CD4-positive, alpha-beta T cell treated with Interferon alpha-2 for 1 hour (primary cell): ENCODE data around the gene VTA1.
"Not testable (repeated sequence)": the region's sequence is repeated elsewhere in the genome, so short reads cannot be mapped to it uniquely, and the experiment has no call there.

Experiments used
- DNase-seq, 2 donors: peaks; one replicate each; pipeline ENCODE4 v3.0.0-alpha.2; 2020 to 2022

VTA1 gene

DNA sequence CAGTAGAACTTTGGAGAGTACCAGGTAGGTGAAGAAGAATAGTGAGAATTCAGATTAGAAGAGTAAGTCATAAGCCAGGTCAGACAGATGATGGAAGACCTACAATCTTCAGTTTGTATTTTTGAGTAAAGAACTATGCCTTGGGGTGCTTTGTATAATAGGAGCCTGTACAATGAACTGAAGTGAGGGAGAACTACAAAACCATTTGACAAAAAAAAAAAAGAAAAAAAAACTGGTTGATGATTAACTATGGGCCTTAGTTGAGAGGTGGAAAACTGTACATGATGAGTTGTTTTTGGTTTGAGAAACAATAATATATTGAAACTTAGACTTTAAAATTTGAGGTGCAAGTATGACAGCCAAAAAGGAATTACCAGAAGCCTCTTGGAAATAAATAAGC lies 25.7 kb downstream of the VTA1 start:
- DNase-seq = no peak

GRCh38 chr6:142173980-142174379 lies 26.9 kb downstream of the VTA1 start:
- no peak for DNase-seq

GRCh38 chr6:142174703-142175102 lies 27.6 kb downstream of the VTA1 start:
- no peak for DNase-seq

DNA sequence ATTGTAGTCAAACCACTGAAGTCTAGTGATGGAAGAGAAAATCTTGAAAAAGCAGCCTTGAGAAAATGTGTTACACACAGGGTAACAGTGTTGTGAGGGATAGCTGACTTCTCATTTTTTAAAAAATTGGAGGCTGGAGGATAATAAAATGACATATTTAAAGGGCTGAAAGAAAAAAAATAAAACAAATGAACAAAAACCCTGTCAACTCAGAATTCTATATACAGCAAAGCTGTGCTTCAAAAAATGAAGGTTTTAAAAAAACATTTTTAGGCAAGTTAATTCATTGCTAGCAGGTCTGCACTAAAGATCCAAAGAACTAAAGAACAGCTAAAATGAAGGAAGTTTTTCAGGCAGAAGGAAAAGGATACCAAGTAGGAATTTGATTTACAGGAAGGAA lies 31.1 kb downstream of the VTA1 start:
- DNase-seq = no peak

- no peak for DNase-seq
Observed at GRCh38 chr6:142182004-142182403, 34.9 kb downstream of the VTA1 start.

GRCh38 chr6:142183351-142183750 lies 36.3 kb downstream of the VTA1 start:
- no peak for DNase-seq

GRCh38 chr6:142184307-142184706 lies 37.2 kb downstream of the VTA1 start:
- no peak for DNase-seq

DNA sequence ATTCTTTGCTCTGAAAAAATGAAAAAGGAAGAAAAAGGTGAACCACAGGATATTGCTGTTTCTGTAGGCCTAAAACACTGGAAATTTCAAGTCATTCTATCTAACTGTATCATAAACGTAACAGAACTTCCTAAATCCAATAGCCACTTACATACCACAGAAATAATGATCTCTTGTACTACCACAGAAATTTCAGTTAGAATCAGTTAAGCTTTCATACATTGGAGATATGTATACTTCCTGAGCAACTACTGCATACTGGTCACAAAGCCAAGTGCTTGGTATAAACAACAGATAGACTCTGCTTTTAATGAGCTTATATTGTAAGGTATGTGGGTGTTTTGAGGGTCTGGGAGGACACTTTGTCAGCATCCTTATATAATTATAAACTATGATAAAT lies 38.6 kb downstream of the VTA1 start:
- DNase-seq = no peak

GRCh38 chr6:142187209-142187608 lies 40.1 kb downstream of the VTA1 start:
- DNase-seq = no peak

DNA sequence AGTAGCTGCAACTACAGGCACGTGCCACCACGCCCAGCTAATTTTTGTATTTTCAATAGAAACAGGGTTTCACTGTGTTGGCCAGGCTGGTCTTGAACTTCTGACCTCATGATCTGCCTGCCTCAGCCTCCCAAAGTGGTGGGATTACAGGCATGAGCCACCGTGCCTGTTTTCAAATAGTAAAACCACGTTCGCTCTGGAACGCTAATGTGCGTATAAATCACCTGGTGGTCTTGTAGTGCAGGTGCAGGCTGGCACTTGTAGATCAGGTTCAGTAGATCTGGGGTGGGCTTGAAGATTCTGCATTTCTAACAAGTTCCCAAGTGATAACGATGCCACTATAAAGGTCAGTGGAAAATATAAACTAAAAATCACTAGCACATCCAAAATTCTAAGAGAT lies 41.3 kb downstream of the VTA1 start:
- not testable (repeated sequence) for DNase-seq

GRCh38 chr6:142189057-142189456 lies 42.0 kb downstream of the VTA1 start:
- DNase-seq = no peak

DNA sequence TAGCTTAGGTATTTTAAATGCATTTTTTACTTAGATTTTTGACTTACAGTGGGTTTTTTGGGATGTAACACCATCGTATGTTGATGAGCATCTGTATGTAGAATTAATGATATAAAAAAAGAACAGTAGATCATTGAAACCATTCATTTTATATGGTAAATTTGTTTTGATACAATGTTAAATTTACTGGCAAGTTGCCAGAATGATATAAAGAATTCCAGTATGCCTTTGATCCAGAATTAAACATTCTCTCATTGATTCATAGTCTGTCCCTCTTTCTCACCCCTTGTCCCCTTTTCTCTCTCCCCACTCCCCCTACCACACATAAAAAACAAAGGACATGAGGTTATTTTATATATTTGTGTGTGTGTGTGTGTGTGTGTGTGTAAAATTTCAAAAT lies 45.3 kb downstream of the VTA1 start:
- DNase-seq = no peak

DNA sequence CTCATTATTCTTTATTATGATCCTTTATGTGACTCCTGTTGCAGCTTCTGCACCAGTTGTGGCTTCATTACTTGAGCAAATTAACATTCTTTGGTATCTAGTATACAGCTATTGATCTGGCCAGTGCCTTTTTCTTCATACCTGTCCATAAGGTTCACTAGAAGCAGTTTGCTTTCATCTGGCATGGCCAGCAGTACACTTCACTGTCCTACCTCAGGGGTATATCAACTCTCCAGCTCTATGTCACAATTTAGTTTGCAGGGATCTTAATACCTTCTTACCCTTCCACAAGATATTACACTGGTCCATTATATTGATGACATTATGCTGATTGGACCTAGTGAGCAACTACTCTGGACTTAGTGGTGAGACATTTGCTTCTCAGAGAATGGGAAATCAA lies 46.6 kb downstream of the VTA1 start:
- DNase-seq = no peak

GRCh38 chr6:142195862-142196541 lies 48.9 kb downstream of the VTA1 start:
- DNase-seq = no peak

- DNase-seq = no peak
Observed at GRCh38 chr6:142200846-142201628, 54.0 kb downstream of the VTA1 start.

DNA sequence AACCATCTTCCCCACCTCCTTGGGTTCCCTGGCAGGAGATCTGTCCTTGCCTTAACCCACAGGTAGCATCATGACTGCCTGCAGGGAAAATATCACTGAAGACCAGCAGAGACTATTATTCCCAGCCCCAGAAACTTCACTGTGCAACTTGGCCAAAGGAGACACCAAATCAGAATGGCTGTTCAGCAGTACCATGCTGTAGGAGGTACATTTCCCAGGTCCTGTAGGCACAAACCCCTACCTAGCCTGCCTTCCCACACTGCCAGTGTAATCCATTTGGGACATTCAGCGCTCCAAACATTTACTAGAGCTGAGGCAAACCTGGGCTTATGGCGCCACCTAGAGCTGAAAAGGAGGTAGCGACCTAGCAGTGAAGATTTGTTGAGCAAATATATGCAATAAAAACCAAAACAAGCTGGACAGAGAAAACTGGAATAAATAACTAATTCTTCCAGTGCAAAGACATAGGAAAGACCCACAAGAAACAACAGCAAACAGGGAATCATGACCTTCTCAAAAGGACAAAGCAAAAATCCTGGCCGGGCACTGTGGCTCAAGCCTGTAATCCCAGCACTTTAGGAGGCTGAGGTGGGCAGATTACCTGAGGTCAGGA lies 60.3 kb downstream of the VTA1 start:
- peak; percentile 6 to 56 for DNase-seq

DNA sequence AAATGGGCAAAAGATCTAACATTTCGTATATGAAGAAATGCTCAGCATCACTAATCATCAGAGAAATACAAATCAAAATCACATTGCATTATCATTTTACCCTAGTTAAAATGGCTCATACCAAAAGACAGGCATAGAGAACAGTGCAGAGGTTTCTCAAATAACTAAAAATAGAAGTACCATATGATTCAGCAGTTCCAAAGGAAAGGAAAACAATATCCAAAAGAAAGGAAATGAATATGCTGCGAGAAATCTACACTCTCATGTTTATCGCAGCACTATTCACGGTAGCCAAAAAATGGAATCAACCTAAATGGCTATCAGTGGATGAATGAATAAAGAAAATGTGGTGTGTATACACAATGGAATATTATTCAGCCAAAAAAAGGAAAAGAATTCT lies 63.5 kb downstream of the VTA1 start:
- DNase-seq = no peak

DNA sequence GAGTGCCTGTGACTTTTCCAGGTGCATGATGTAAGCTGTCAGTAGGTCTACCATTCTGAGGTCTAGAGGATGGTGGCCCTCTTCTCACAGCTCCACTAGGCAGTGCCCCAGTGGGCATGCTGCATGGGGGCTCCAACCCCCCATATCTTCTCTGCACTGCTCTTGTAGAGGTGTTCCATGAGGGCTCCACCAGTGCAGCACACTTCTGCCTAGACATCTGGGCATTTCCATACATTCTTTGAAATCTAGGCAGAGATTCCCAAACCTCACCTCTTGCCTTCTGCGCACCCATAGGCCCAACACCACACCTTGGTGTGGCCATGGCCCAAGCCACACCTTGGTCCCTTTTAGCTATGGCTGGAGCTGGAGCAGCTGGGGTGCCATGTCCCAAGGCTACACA lies 66.3 kb downstream of the VTA1 start:
- no peak for DNase-seq

DNA sequence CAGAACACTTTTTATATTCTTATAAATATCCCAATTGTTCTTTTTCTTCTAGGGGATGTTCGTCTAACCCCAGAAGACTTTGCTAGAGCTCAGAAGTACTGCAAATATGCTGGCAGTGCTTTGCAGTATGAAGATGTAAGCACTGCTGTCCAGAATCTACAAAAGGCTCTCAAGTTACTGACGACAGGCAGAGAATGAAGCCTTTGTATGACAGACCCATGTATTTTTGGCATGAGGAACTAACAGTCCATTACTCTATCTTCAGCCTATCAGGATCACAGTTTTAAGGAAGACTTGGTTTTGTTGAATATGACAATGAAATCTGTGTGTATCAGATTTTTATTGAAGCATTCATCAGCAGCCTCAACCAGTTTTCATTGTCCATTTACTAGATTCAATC lies 71.4 kb downstream of the VTA1 start:
- no peak for DNase-seq

DNA sequence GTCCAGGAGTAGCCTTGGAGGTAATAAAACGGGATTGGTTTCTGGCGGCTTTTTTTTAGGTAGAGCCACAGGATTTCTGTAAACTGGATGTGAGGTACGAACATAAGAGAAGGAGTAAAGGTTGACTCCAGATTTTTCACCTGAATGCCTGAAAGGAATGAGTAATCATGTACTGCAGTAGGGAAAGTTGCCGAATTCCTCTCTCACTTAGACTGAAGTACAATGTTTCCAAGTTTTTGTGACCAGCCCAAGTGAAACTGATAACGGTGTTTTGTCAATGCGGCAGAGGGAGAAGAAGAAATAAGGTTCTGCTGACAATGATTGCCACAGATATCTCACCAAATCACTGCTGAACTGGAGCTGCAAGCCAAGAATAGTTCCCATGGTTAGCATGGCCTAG lies 75.0 kb downstream of the VTA1 start:
- no peak for DNase-seq

DNA sequence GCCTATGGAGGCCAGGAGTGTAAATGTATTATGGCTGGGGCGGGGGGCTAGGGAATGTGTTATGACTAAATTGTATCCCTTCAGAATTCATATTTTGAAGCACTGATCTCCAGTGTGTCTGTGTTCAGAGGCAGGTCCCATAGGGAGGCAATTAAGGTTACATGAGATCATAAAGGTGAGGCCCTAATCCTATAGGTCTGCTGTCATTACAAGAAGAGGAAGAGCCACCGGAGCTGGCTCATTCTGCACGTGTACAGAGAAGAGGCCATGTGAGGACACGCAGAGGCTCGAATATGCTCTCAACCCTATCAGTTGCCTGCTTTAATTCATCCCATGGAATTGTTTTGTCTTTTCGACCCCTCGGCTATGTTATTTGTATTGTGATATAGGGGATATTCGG lies 76.9 kb downstream of the VTA1 start:
- DNase-seq = no peak

DNA sequence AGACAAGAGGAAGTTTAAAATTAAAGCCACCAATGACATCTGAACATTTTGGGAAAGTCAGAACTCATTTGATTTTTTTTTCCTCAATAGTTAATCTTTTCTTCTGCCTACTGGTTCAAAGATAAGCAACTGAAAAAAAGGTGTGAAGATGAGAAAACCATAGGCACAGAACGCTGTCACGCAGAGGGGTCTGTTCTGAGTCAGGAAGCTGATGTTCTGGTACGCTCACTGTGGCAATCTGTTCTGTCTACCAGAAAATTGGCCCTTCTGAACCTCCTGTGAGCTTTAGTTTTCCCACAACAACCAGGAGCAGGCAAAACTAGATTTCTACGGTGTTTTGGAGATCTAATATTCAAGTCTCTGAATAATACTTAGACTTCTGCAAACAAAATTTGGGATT lies 78.1 kb downstream of the VTA1 start:
- DNase-seq = no peak

GRCh38 chr6:142225552-142225951 lies 78.5 kb downstream of the VTA1 start:
- no peak for DNase-seq

GRCh38 chr6:142226731-142227130 lies 79.7 kb downstream of the VTA1 start:
- DNase-seq = no peak
